Ovary (tissue), 9 donors: ENCODE data around the gene ZPR1. TPM values are rescaled to one million over a fixed set of nuclear protein-coding genes. Genes with fewer than 3 reads are reported as not detected.

Source experiments
- DNase-seq, 5 donors: peaks; one replicate each; pipeline ENCODE4 v3.0.0-alpha.2; 2019 to 2020
- H3K27ac ChIP-seq, 2 donors: fragments of 200-600 bp; one replicate each; pipeline versions ENCODE4 v1.5.1 to v1.8.0; 2019 to 2022
- H3K27me3 ChIP-seq: fragments of 200-600 bp; one replicate; pipeline ENCODE4 v1.8.0; 2022
- H3K36me3 ChIP-seq: fragments of 200-600 bp; sonication (generic); one replicate; pipeline ENCODE4 v1.5.1; 2019
- H3K4me1 ChIP-seq: one replicate; pipeline ENCODE4 v1.8.1; 2013; ENCODE audit warnings: mild to moderate bottlenecking, moderate library complexity; ENCODE audit not compliant: insufficient read depth
- H3K4me3 ChIP-seq: fragments of 200-600 bp; sonication (generic); one replicate; pipeline ENCODE4 v1.5.1; 2017
- H3K9me3 ChIP-seq, 2 donors: fragments of 200-600 bp in 1 of 2; sonication (generic) in 1 of 2; one replicate each; pipeline versions ENCODE4 v1.5.1 to v1.8.1; 2013 to 2019; ENCODE audit warnings: mild to moderate bottlenecking in 1 of 2, moderate library complexity in 1 of 2
- EP300 ChIP-seq: sonication (generic); formaldehyde crosslinking; IDR thresholded peaks from one replicate; pipeline ENCODE4 v1.6.1; 2017; ENCODE audit warnings: antibody characterized with exemption
- POLR2A ChIP-seq: fragments of 450-650 bp; IDR thresholded peaks from one replicate; pipeline ENCODE4 v1.6.1; 2017; ENCODE audit warnings: antibody characterized with exemption, mild to moderate bottlenecking, moderate library complexity
- WGBS, 3 donors: extraction: QIAGEN DNeasy Blood & Tissue Kit in 1 of 3; methylation state at CpG; one replicate each; pipeline versions ENCODE4 v1.1.5 to v1.1.7; 2013 to 2017; 5-methylcytosine and 5-hydroxymethylcytosine counted together
- intact Hi-C, 4 donors: fragments of 100-400 bp; cut with DNase I; formaldehyde crosslinking; loops; one replicate each; pipeline versions ENCODE4 v1.11.0 to v1.15.1; 2022 to 2023
- polyA plus RNA-seq, 2 donors: library from polyadenylated mRNA; stranded (reverse); fragments of 200-250 nt in 1 of 2; fragments of 350-450 nt in 1 of 2; fragmentation: Illumina TruSeq in 1 of 2; extraction: RNeasy Lipid Tissue Mini Kit (QIAGEN cat#74804) in 1 of 2; gene quantifications; one replicate each; pipeline ENCODE4 v1.2.3, GENCODE V29; 2013 to 2014
- total RNA-seq, 7 donors: library from RNA; depleted of rRNA in 2 of 7; stranded (reverse); fragments of >200 nt in 2 of 7; fragmentation: NEBNext Ultra II Directional in 3 of 7; extraction: Animal tissue kit (Norgen Biotek cat#: 25700) in 3 of 7; gene quantifications; one replicate each; pipeline versions ENCODE4 v1.1.0 to v1.2.4, GENCODE V29; 2016 to 2023
- TF ChIP-seq, protein P1 (sequence below), 3 donors: fragments of 450-650 bp in 2 of 3; fragments of 200-600 bp in 1 of 3; IDR thresholded peaks; one replicate each; pipeline versions ENCODE4 v1.5.1 to v1.8.0; 2016 to 2022; ENCODE audit warnings: antibody characterized with exemption in 3 of 3, mild to moderate bottlenecking in 1 of 3
- donor health status: DM: no; HTN: no; CAD: no; lungs with moderate emphysema.
- donor health status: DM: no; HTN: no; CAD: no.
- donor health status: Bipolar disorder and iron deficiency.
- donor health status: DM: yes; HTN: yes; CAD: no.
- donor health status: DM: no; HTN: no; CAD: no.
- donor health status: DM: yes; HTN: yes; CAD: no.

ZPR1 gene
- total and polyA plus RNA-seq, 9 donors, result 12.0 to 68.7 (median 37.0) TPM

DNA sequence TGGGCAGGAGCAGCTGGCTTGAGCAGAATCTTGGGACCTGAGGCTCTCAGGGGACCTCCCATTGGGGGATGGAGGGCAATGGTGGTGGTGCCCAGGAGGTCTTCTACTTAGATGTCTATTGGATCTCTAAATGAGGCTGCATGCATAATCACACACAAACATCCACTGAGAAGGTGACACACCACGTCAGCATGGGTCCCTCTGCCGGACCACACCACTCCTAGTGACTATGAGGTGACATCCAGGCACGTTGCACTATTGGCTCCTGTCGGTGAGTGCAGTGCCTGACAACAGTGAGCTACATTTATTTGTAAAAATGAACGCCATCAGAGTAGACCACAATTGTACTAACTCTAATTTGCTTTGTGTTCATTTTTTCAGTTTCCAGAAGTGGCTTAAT is 37.6 kb upstream of the ZPR1 start:
- WGBS, 3 donors, result 72 to 85% (median 81%) methylated on average over 5 of the region's 5 CpGs
- H3K36me3 ChIP-seq, result no peaks in the 10 kb centered on the region
- H3K4me3 ChIP-seq, result no peak overlapping the region
- intact Hi-C loops, result no loop called here
- no peaks in the 10 kb centered on the region for H3K9me3 ChIP-seq
- peaks cover 6% of the 10 kb centered on the region for H3K4me1 ChIP-seq
- no peak for DNase-seq
- no peak for TF ChIP-seq EP300
- no peak for TF ChIP-seq POLR2A
- TF ChIP-seq, protein P1, sequence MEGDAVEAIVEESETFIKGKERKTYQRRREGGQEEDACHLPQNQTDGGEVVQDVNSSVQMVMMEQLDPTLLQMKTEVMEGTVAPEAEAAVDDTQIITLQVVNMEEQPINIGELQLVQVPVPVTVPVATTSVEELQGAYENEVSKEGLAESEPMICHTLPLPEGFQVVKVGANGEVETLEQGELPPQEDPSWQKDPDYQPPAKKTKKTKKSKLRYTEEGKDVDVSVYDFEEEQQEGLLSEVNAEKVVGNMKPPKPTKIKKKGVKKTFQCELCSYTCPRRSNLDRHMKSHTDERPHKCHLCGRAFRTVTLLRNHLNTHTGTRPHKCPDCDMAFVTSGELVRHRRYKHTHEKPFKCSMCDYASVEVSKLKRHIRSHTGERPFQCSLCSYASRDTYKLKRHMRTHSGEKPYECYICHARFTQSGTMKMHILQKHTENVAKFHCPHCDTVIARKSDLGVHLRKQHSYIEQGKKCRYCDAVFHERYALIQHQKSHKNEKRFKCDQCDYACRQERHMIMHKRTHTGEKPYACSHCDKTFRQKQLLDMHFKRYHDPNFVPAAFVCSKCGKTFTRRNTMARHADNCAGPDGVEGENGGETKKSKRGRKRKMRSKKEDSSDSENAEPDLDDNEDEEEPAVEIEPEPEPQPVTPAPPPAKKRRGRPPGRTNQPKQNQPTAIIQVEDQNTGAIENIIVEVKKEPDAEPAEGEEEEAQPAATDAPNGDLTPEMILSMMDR (IDR thresholded peaks at IDR 0.05), result no peak
- H3K27me3 ChIP-seq, result no peaks in the 10 kb centered on the region
- H3K27ac ChIP-seq, result no peak overlapping the region

DNA sequence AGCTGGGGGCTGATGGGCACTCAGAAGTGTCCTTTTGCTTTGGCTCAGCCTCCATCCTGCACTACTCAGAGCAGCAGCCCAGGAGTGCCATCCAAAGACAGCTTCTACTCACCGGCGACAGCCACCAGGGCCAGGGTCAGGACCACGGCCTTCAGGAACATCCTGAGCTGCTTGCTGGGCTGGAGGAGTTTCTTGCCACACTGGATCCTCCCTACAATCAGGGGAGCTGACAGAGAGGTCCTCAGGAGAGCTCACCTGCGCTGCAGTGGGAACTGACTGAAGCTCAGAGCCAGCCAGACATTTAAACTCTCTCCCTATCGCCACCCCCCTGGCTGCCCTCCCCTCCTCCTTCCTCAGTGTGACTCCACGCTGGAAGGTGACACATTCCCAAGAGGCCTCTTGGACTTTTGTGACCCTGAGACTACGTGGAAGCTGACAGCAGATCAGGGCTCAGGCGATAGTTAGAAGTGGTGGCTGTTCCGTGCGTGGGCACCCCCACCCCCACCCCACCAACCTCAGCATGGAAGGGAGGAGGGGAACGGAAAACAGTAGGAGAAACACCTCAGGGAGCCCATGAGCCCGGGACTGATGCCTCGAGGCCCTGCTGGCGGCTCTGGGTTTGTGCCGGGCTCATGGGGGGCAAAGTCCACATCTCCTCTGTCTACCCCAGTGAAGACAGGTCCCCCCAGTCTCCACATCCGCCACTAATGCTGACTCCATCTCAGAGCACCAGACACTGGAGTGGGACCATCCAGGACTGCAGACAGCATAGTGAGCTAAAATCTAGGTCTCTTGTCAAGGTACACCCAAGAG is 35.4 kb upstream of the ZPR1 start, which contains the start of gene APOA4:
Gene APOA4 (minus strand): TSS at position 274 of the 813 bp plus-strand sequence. CDS start 113 bp downstream, at position 161.
- no peaks in the 10 kb centered on the region for H3K36me3 ChIP-seq
- 83 to 85% (median 85%) methylated on average over 16 of the region's 16 CpGs for WGBS, 3 donors

DNA sequence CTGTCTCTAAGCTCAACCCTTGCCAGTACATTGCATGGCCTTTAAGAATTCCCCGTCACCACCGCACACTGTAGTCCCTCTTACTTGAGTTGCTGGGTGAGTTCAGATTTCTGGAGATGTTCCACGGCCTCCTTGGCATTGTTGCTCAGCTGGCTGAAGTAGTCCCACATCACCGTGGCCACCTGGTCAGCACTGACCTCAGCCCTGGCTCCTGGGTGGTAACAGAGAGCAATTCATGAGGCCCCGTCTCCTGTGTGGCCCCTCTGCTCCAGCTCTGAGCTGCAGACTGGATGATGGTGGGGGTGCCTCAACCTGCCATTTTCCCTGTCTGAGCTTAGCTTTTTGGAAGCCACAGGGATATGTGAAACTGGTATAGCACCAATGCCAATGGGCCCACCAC is 34.8 kb upstream of the ZPR1 start:
- no peaks in the 10 kb centered on the region for H3K36me3 ChIP-seq
- H3K27me3 ChIP-seq, result no peaks in the 10 kb centered on the region
- H3K4me1 ChIP-seq, result no peaks in the 10 kb centered on the region
- no peak overlapping the region for H3K27ac ChIP-seq
- no peaks in the 10 kb centered on the region for H3K9me3 ChIP-seq
- WGBS, 3 donors, result 73 to 78% (median 74%) methylated on average over 5 of the region's 5 CpGs
- no peak overlapping the region for H3K4me3 ChIP-seq
- no peak for DNase-seq
- intact Hi-C loops, result no loop called here
- TF ChIP-seq, protein P1 (IDR thresholded peaks at IDR 0.05), result no peak
- TF ChIP-seq EP300 (no peak), POLR2A (no peak)

More for the DNA sequence above, 35.4 kb upstream of the ZPR1 start, which contains the start of gene APOA4:
- intact Hi-C loops, result no loop called here
- H3K9me3 ChIP-seq, result no peaks in the 10 kb centered on the region
- H3K27ac ChIP-seq, result no peak within 1 kb of the TSS
- no peak for DNase-seq
- TF ChIP-seq EP300, result no peak
- TF ChIP-seq, protein P1 (IDR thresholded peaks at IDR 0.05), result no peak
- TF ChIP-seq POLR2A, result no peak
- H3K27me3 ChIP-seq, result no peaks in the 10 kb centered on the region
- no peaks in the 10 kb centered on the region for H3K4me1 ChIP-seq
- H3K4me3 ChIP-seq, result no peak within 1 kb of the TSS

DNA sequence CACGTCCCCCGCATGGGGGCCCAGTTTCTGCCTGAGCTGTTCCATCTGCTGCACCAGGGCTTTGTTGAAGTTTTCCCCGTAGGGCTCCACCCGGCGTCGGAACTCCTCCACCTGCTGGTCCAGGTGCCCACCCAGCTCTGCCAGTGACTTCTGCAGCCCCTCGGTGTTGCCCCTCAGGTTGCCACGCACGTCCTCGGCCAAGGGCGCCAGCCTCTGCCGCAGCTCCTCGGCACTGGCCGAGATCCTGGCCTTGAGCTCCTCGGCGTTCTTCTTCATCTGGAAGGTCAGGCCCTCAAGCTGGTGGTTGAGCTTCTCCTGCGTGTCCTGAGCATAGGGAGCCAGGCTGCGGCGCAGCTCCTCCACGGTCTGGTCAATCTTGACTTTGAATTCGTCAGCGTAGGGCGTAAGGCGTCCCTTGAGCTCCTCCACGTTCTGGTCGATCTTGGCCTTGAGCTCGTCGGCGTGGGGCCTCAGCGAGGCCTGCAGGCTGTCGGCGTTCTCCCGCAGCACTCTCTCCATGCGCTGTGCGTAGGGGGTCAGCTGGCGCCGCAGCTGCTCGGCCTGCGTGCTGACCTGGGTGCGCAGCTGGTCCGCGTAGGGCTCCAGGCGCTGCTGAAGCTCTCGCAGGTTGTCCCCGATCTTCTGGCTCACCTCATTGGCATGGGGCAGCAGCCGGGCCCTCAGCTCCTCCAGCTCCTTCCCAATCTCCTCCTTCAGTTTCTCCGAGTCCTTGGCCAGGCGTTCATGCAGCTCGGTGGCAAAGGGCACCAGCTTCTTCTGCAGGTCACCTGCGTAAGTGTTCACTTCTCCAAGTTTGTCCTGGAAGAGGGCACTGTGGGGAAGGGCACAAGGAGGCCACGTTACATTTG is 33.5 kb upstream of the ZPR1 start:
- no peaks in the 10 kb centered on the region for H3K9me3 ChIP-seq
- no peak overlapping the region for H3K4me3 ChIP-seq
- H3K4me1 ChIP-seq, result no peaks in the 10 kb centered on the region
- WGBS, 3 donors, result 88 to 90% (median 89%) methylated on average over 51 of the region's 51 CpGs
- intact Hi-C loops, result no loop called here
- TF ChIP-seq EP300 (no peak), POLR2A (no peak)
- TF ChIP-seq, protein P1 (IDR thresholded peaks at IDR 0.05), result no peak
- no peaks in the 10 kb centered on the region for H3K27me3 ChIP-seq
- no peak overlapping the region for H3K27ac ChIP-seq
- no peaks in the 10 kb centered on the region for H3K36me3 ChIP-seq
- DNase-seq, result no peak
